Fibroblast of lung (primary cell): ENCODE results near the gene SHC4. TPM values are rescaled to one million over a fixed set of nuclear protein-coding genes. Genes with fewer than 3 reads are reported as not detected.

Experiments
- DNase-seq, 2 donors: peaks; one replicate each; pipeline versions ENCODE4 v3.0.0 to v3.0.0-alpha.2; 2010; ENCODE audit warnings: low read depth in 2 of 2
- H2AFZ ChIP-seq: 2 replicates; pipeline ENCODE4 v1.5.1; 2012; ENCODE audit warnings: low read length, control low read depth, inconsistent platforms
- H3K27ac ChIP-seq: 2 replicates; pipeline ENCODE4 v1.5.1; 2011; ENCODE audit warnings: low read length, control low read depth; ENCODE audit not compliant: insufficient read depth
- H3K27me3 ChIP-seq: 2 replicates; pipeline ENCODE4 v1.5.1; 2011; ENCODE audit warnings: mild to moderate bottlenecking, low read length; ENCODE audit not compliant: control insufficient read depth, insufficient read depth
- H3K36me3 ChIP-seq: 2 replicates; pipeline ENCODE4 v1.5.1; 2011; ENCODE audit warnings: low read length; ENCODE audit not compliant: control insufficient read depth, insufficient read depth
- H3K4me1 ChIP-seq: 2 replicates; pipeline ENCODE4 v1.5.1; 2011; ENCODE audit warnings: low read length; ENCODE audit not compliant: control insufficient read depth, insufficient read depth; ENCODE audit errors: extremely low read depth
- H3K4me2 ChIP-seq: 2 replicates; pipeline ENCODE4 v1.5.1; 2011; ENCODE audit warnings: low read length, control low read depth; ENCODE audit not compliant: insufficient read depth; ENCODE audit errors: extremely low read depth
- H3K4me3 ChIP-seq, 4 experiments: fragments of 200-600 bp in 1 of 4; sonication (generic) in 1 of 4; replicated peaks in 1 of 4; 2 replicates each; pipeline ENCODE4 v1.5.1; 2011 to 2016; ENCODE audit warnings: low read length in 4 of 4, low read depth in 3 of 4, mild to moderate bottlenecking in 3 of 4, control low read depth in 2 of 4, inconsistent platforms in 1 of 4, mixed read lengths in 1 of 4; ENCODE audit not compliant: insufficient read depth in 1 of 4; ENCODE audit errors: control extremely low read depth in 1 of 4
- H3K79me2 ChIP-seq: 2 replicates; pipeline ENCODE4 v1.5.1; 2012; ENCODE audit warnings: mild to moderate bottlenecking, low read length, inconsistent platforms; ENCODE audit not compliant: control insufficient read depth, insufficient read depth
- H3K9ac ChIP-seq: 2 replicates; pipeline ENCODE4 v1.5.1; 2011; ENCODE audit warnings: mild to moderate bottlenecking, low read length, control low read depth; ENCODE audit not compliant: insufficient read depth
- H3K9me3 ChIP-seq: 2 replicates; pipeline ENCODE4 v1.5.1; 2012; ENCODE audit warnings: low read depth, low read length; ENCODE audit not compliant: control insufficient read depth, insufficient read depth
- H4K20me1 ChIP-seq: 2 replicates; pipeline ENCODE4 v1.5.1; 2011; ENCODE audit warnings: low read length; ENCODE audit not compliant: control insufficient read depth, insufficient read depth; ENCODE audit errors: extremely low read depth
- EZH2 ChIP-seq: IDR thresholded peaks from 2 replicates; pipeline ENCODE4 v1.5.1; 2012; ENCODE audit warnings: low read length, control low read depth, mild to moderate bottlenecking; ENCODE audit errors: missing control alignments
- polyA plus RNA-seq, 2 donors: library from polyadenylated mRNA; depleted of rRNA in 1 of 2; stranded (reverse) in 1 of 2; unstranded in 1 of 2; fragments of >200 nt; gene quantifications; 2 replicates each; pipeline ENCODE4 v1.2.1, GENCODE V29; 2011 to 2012; ENCODE audit warnings: missing spikeins in 1 of 2
- total RNA-seq: library from RNA; depleted of rRNA; stranded (reverse); fragments of >200 nt; gene quantifications from 2 replicates; pipeline ENCODE4 v1.2.1, GENCODE V29; 2014
- TF ChIP-seq, protein P1 (sequence below), 2 donors: IDR thresholded peaks in 1 of 2; conservative IDR thresholded peaks in 1 of 2; 1 replicate in 1 of 2; 2 replicates in 1 of 2; pipeline ENCODE4 v1.5.1; 2011 to 2012; ENCODE audit warnings: low read length in 2 of 2, control low read depth in 1 of 2, inconsistent platforms in 1 of 2, low read depth in 1 of 2, mild to moderate bottlenecking in 1 of 2

SHC4 gene
- total and polyA plus RNA-seq, 2 donors (not counting 1 experiment from before 2014, with no cell fraction given), result 0.75 to 1.5 TPM

GRCh38 chr15:48890375-48890972, 73.2 kb downstream of the SHC4 start:
- no peaks in the 10 kb centered on the region for H3K9me3 ChIP-seq
- DNase-seq, result no peak
- no peak for TF ChIP-seq EZH2
- TF ChIP-seq, protein P1, sequence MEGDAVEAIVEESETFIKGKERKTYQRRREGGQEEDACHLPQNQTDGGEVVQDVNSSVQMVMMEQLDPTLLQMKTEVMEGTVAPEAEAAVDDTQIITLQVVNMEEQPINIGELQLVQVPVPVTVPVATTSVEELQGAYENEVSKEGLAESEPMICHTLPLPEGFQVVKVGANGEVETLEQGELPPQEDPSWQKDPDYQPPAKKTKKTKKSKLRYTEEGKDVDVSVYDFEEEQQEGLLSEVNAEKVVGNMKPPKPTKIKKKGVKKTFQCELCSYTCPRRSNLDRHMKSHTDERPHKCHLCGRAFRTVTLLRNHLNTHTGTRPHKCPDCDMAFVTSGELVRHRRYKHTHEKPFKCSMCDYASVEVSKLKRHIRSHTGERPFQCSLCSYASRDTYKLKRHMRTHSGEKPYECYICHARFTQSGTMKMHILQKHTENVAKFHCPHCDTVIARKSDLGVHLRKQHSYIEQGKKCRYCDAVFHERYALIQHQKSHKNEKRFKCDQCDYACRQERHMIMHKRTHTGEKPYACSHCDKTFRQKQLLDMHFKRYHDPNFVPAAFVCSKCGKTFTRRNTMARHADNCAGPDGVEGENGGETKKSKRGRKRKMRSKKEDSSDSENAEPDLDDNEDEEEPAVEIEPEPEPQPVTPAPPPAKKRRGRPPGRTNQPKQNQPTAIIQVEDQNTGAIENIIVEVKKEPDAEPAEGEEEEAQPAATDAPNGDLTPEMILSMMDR (conservative IDR thresholded peaks at IDR 0.05 in 1 of 2, IDR thresholded peaks at IDR 0.05 in 1 of 2; ENCODE audit: low read depth in 1 of 2, low read length in 2 of 2), result no peak
- no peak overlapping the region for H3K4me3 ChIP-seq
- H3K4me2 ChIP-seq, result no peak overlapping the region
- H3K36me3 ChIP-seq, result no peaks in the 10 kb centered on the region
- H3K27me3 ChIP-seq, result no peaks in the 10 kb centered on the region
- H3K79me2 ChIP-seq, result no peaks in the 10 kb centered on the region
- no peak overlapping the region for H3K9ac ChIP-seq
- H2AFZ ChIP-seq, result no peak overlapping the region
- no peak overlapping the region for H3K27ac ChIP-seq
- peaks cover 3% of the 10 kb centered on the region for H3K4me1 ChIP-seq
- no peaks in the 10 kb centered on the region for H4K20me1 ChIP-seq

DNA sequence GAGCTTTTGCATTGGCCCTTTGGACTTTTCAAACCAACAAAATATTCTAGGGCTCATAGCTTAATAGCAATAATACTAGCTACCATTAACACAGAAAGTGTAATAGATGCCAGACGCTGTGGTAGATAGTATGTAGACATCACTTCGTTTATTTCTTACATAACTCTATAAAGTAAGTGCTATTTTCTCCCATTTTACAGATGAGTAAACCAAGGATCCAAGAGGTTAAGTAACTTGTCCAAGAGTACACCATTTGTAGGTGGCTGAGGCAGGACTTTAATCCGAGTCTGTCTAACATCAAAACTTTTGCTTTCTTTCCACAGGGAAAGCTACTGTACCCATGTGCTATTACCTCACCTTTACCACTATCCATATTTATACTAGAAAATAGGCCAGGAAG, 73.8 kb downstream of the SHC4 start:
- no peak overlapping the region for H2AFZ ChIP-seq
- H3K9me3 ChIP-seq, result no peaks in the 10 kb centered on the region
- no peak overlapping the region for H3K27ac ChIP-seq
- TF ChIP-seq, protein P1 (conservative IDR thresholded peaks at IDR 0.05 in 1 of 2, IDR thresholded peaks at IDR 0.05 in 1 of 2; ENCODE audit: low read depth in 1 of 2, low read length in 2 of 2), result no peak
- peaks cover 3% of the 10 kb centered on the region for H3K4me1 ChIP-seq
- H3K4me3 ChIP-seq, result no peak overlapping the region
- no peak overlapping the region for H3K4me2 ChIP-seq
- H3K9ac ChIP-seq, result no peak overlapping the region
- H3K36me3 ChIP-seq, result no peaks in the 10 kb centered on the region
- H3K27me3 ChIP-seq, result no peaks in the 10 kb centered on the region
- H3K79me2 ChIP-seq, result no peaks in the 10 kb centered on the region
- no peaks in the 10 kb centered on the region for H4K20me1 ChIP-seq
- no peak for DNase-seq

DNA sequence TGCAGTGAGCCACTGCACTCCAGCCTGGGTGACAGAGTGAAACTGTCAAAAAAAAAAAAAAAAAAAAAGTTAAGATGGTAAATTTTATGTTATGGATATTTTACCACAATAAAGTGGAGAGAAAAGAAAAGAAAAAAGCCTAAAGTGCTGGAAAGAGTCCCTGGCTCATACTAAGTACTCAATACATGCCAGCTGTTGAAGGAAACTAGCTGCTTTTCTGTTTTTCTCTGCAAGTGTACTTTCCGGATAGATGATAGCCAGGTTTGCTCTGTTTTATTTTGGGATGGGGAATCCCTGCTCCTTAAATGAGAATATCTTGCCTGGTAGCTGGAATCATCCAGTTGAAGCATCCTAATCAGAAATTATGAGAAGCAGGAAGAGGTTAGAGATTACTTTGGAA, 74.9 kb downstream of the SHC4 start:
- Histone ChIP-seq H3K9ac (no peak overlapping the region), H3K27ac (no peak overlapping the region), H3K36me3 (no peaks in the 10 kb centered on the region), H2AFZ (no peak overlapping the region), H4K20me1 (no peaks in the 10 kb centered on the region), H3K4me3 (no peak overlapping the region), H3K4me1 (peaks cover 3% of the 10 kb centered on the region), H3K27me3 (no peaks in the 10 kb centered on the region), H3K9me3 (no peaks in the 10 kb centered on the region), H3K79me2 (no peaks in the 10 kb centered on the region), H3K4me2 (no peak overlapping the region)
- TF ChIP-seq, protein P1 (conservative IDR thresholded peaks at IDR 0.05 in 1 of 2, IDR thresholded peaks at IDR 0.05 in 1 of 2; ENCODE audit: low read depth in 1 of 2, low read length in 2 of 2), result no peak
- TF ChIP-seq EZH2, result no peak
- DNase-seq, result peak in 1 of 2 donors; percentile 27
